DND-41 (cell line): ENCODE measurements around the gene MYADML2.

ENCODE experiments used
- ATAC-seq: fragments of 200-7000 bp; cut with Tn5 transposase; 3 replicates; pipeline ENCODE4 v1.9.1; 2021; ENCODE audit warnings: low read depth; ENCODE audit not compliant: insufficient read depth
- DNase-seq: peaks from one replicate; pipeline ENCODE4 v3.0.0-alpha.2; 2020
- H2AFZ ChIP-seq: 2 replicates; pipeline ENCODE4 v1.6.0; 2012; ENCODE audit warnings: low read depth, low read length
- H3K27ac ChIP-seq: 2 replicates; pipeline ENCODE4 v1.5.1; 2012; ENCODE audit warnings: low read length, inconsistent platforms
- H3K27me3 ChIP-seq: fragments of 200-600 bp; sonication (generic); 2 replicates; pipeline ENCODE4 v1.6.0; 2012; ENCODE audit warnings: low read length, mild to moderate bottlenecking, inconsistent platforms; ENCODE audit not compliant: insufficient read depth, poor library complexity
- H3K36me3 ChIP-seq: 2 replicates; pipeline ENCODE4 v1.5.1; 2012; ENCODE audit warnings: low read length, inconsistent platforms; ENCODE audit not compliant: insufficient read depth
- H3K4me1 ChIP-seq: 2 replicates; pipeline ENCODE4 v1.5.1; 2012; ENCODE audit warnings: mild to moderate bottlenecking, low read length; ENCODE audit not compliant: insufficient read depth
- H3K4me2 ChIP-seq: 2 replicates; pipeline ENCODE4 v1.6.0; 2012; ENCODE audit warnings: mild to moderate bottlenecking, moderate library complexity, low read length, inconsistent platforms; ENCODE audit not compliant: insufficient read depth
- H3K4me3 ChIP-seq, 2 experiments: fragments of 200-600 bp in 1 of 2; shearing (Covaris generic) in 1 of 2; 2 replicates each; pipeline ENCODE4 v1.5.1; 2012 to 2016; ENCODE audit warnings: inconsistent platforms in 2 of 2, low read length in 2 of 2, mild to moderate bottlenecking in 2 of 2, low read depth in 1 of 2, moderate library complexity in 1 of 2
- H3K79me2 ChIP-seq: 2 replicates; pipeline ENCODE4 v1.6.0; 2012; ENCODE audit warnings: low read length, inconsistent platforms; ENCODE audit not compliant: insufficient read depth
- H3K9ac ChIP-seq: 2 replicates; pipeline ENCODE4 v1.6.0; 2012; ENCODE audit warnings: low read depth, mild to moderate bottlenecking, inconsistent platforms, low read length, moderate library complexity
- H3K9me3 ChIP-seq: 2 replicates; pipeline ENCODE4 v1.5.1; 2012; ENCODE audit warnings: low read length, moderate library complexity, mild to moderate bottlenecking, inconsistent platforms; ENCODE audit not compliant: insufficient read depth, severe bottlenecking
- H4K20me1 ChIP-seq: 2 replicates; pipeline ENCODE4 v1.6.0; 2012; ENCODE audit warnings: low read length; ENCODE audit not compliant: insufficient read depth
- CTCF ChIP-seq: IDR thresholded peaks from 2 replicates; pipeline ENCODE4 v1.5.1; 2012; ENCODE audit warnings: borderline replicate concordance, low read length, moderate library complexity, mild to moderate bottlenecking; ENCODE audit not compliant: poor library complexity, severe bottlenecking; ENCODE audit errors: extremely low read depth
- EZH2 ChIP-seq: IDR thresholded peaks from 3 replicates; pipeline ENCODE4 v1.6.1; 2012; ENCODE audit warnings: borderline replicate concordance, low read depth, mild to moderate bottlenecking, moderate library complexity, low read length, inconsistent platforms; ENCODE audit not compliant: severe bottlenecking

Gene MYADML2

GRCh38 chr17:81978524-81979298 is 31.7 kb upstream of the MYADML2 start:
- Histone ChIP-seq H3K9me3 (no peaks in the 10 kb centered on the region), H3K27ac (0 out of 2 replicates have a peak overlapping the region, but pooled peaks have one; percentile 21), H3K4me1 (peaks cover 38% of the 10 kb centered on the region), H3K36me3 (peaks cover 14% of the 10 kb centered on the region), H3K27me3 (no peaks in the 10 kb centered on the region), H3K9ac (peak overlapping the region; percentile 94), H4K20me1 (no peaks in the 10 kb centered on the region), H3K4me3 (peak overlapping the region in 1 of 2 experiments; percentile 86; a peak in 2 of 4 replicates), H2AFZ (no peak overlapping the region), H3K4me2 (peak overlapping the region; percentile 99), H3K79me2 (peaks cover 14% of the 10 kb centered on the region)
- ATAC-seq: no peak
- DNase-seq: no peak
- TF ChIP-seq EZH2 (no peak), CTCF (no peak)

- peak within 1 kb of the TSS; percentile 98 for H2AFZ ChIP-seq
- H3K4me1 ChIP-seq: peaks cover 38% of the 10 kb centered on the region
- H3K9ac ChIP-seq: peak within 1 kb of the TSS; percentile 94
- peaks cover 14% of the 10 kb centered on the region for H3K79me2 ChIP-seq
- H3K36me3 ChIP-seq: peaks cover 11% of the 10 kb centered on the region
- H3K27me3 ChIP-seq: no peaks in the 10 kb centered on the region
- H3K9me3 ChIP-seq: peaks cover 5% of the 10 kb centered on the region
- peak within 1 kb of the TSS; percentile 99 for H3K4me2 ChIP-seq
- H3K27ac ChIP-seq: peak within 1 kb of the TSS; percentile 96
- ATAC-seq (peak; percentile 81), DNase-seq (peak; percentile 88)
- TF ChIP-seq EZH2: no peak
- TF ChIP-seq CTCF: no peak
- peak within 1 kb of the TSS; percentile 72 to 86 for H3K4me3 ChIP-seq
- no peaks in the 10 kb centered on the region for H4K20me1 ChIP-seq
Measured at GRCh38 chr17:81977211-81977808, 30.3 kb upstream of the MYADML2 start, which contains the start of gene ASPSCR1. ASPSCR1 (plus strand) TSS chr17:81977629; CDS start chr17:81977647, 18 bp downstream.

GRCh38 chr17:81976332-81977210 is 29.5 kb upstream of the MYADML2 start:
- H3K4me1 ChIP-seq: peaks cover 38% of the 10 kb centered on the region
- peak overlapping the region; percentile 99 for H3K4me2 ChIP-seq
- H3K4me3 ChIP-seq: peak overlapping the region; percentile 72 to 86
- H3K27ac ChIP-seq: peak overlapping the region; percentile 96
- H3K9ac ChIP-seq: peak overlapping the region; percentile 94
- H4K20me1 ChIP-seq: no peaks in the 10 kb centered on the region
- H3K9me3 ChIP-seq: peaks cover 5% of the 10 kb centered on the region
- no peak for TF ChIP-seq CTCF
- H3K36me3 ChIP-seq: peaks cover 11% of the 10 kb centered on the region
- peaks cover 14% of the 10 kb centered on the region for H3K79me2 ChIP-seq
- peak; percentile 59 for DNase-seq
- ATAC-seq: peak; percentile 42
- peak overlapping the region; percentile 98 for H2AFZ ChIP-seq
- H3K27me3 ChIP-seq: no peaks in the 10 kb centered on the region
